ENCODE measurements around the gene F2. TPM values are rescaled to one million over a fixed set of nuclear protein-coding genes. Genes with fewer than 3 reads are reported as not detected.

F2 gene
- polyA plus RNA-seq, 4 donors: 0.09 to 2.3 TPM; not detected in 2

DNA sequence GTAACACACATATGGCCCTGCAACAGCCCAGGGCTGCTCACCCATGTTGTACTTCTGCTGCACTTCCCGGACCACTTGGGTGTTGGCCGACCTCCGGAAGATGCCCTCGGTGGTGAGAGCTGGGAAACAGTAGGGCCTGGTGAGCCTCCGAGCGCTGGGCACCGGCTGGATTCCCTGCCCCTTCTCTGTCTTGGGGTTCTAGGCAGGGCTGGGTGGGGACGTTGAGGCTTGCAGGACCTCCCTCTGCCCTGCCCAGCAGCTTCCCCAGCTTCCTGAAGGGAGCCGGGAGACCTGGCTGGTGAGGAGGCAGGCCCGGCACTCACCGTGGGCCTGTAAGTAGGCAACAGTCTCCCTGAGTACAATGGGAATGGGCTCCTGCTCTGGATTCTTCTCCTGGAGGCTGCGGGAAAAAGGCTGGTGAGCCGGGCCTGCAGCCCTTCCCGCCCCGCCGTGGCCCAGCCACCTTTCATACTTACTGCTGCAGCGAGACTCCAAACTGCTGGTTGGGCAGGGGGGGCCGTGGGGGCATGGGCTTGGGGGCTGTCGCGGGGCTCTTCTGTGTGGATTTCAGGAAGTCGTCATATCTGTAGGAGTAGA, 38.8 kb upstream of the F2 start:
- H3K27me3 ChIP-seq (ENCODE audit: control insufficient read depth in 3 of 3, insufficient read depth in 3 of 3, low read length in 3 of 3): no peaks in the 10 kb centered on the region
- no peak overlapping the region for H3K27ac ChIP-seq (ENCODE audit: low read depth in 1 of 3, low read length in 2 of 3)
- no peak for DNase-seq
- H3K36me3 ChIP-seq (ENCODE audit: control insufficient read depth in 3 of 3, insufficient read depth in 2 of 3, low read depth in 1 of 3, low read length in 3 of 3): peaks cover 19 to 83% (median 26%) of the 10 kb centered on the region in 3 donors
- peaks cover 0 to 26% (median 6%) of the 10 kb centered on the region in 3 donors for H3K4me1 ChIP-seq (ENCODE audit: control insufficient read depth in 3 of 3, insufficient read depth in 2 of 3, low read depth in 1 of 3, low read length in 2 of 3)
- H3K4me3 ChIP-seq (ENCODE audit: low read depth in 1 of 3, low read length in 3 of 3): no peak overlapping the region
- no peak for FAIRE-seq
- H3K9me3 ChIP-seq (ENCODE audit: control insufficient read depth in 2 of 2, insufficient read depth in 1 of 2, low read depth in 1 of 2, low read length in 1 of 2): no peaks in the 10 kb centered on the region
- WGBS, 3 donors: 93 to 94% (median 93%) methylated on average over 17 to 21 of the region's 21 CpGs

DNA sequence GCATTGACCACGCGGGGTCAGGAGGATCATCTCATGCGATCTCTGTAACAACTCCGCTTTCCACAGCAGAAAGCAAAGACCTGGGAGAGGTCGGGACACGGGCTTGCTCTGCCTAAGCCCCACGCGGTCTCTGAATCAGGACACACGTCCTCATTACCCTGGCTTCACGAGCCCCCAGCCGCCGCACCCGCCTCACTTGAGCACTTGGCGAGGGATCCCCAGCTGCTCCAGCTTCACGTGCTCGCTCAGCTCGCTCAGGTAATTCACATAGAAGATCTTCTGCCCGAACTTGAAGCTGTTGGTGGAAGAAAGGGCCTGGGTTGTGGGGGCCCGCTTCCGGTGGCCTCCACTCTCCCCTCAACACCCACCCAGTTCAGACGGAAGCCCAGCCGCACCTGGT, 38.2 kb upstream of the F2 start:
- DNase-seq (no peak), FAIRE-seq (no peak)
- Histone ChIP-seq H3K27ac (ENCODE audit: low read depth in 1 of 3, low read length in 2 of 3) (no peak overlapping the region), H3K4me3 (ENCODE audit: low read depth in 1 of 3, low read length in 3 of 3) (no peak overlapping the region), H3K4me1 (ENCODE audit: control insufficient read depth in 3 of 3, insufficient read depth in 2 of 3, low read depth in 1 of 3, low read length in 2 of 3) (peaks cover 0 to 20% (median 0%) of the 10 kb centered on the region in 3 donors), H3K27me3 (ENCODE audit: control insufficient read depth in 3 of 3, insufficient read depth in 3 of 3, low read length in 3 of 3) (no peaks in the 10 kb centered on the region), H3K9me3 (ENCODE audit: control insufficient read depth in 2 of 2, insufficient read depth in 1 of 2, low read depth in 1 of 2, low read length in 1 of 2) (no peaks in the 10 kb centered on the region), H3K36me3 (ENCODE audit: control insufficient read depth in 3 of 3, insufficient read depth in 2 of 3, low read depth in 1 of 3, low read length in 3 of 3) (peaks cover 19 to 85% (median 26%) of the 10 kb centered on the region in 3 donors)
- WGBS, 3 donors: 92 to 95% (median 94%) methylated on average over 22 of the region's 22 CpGs

DNA sequence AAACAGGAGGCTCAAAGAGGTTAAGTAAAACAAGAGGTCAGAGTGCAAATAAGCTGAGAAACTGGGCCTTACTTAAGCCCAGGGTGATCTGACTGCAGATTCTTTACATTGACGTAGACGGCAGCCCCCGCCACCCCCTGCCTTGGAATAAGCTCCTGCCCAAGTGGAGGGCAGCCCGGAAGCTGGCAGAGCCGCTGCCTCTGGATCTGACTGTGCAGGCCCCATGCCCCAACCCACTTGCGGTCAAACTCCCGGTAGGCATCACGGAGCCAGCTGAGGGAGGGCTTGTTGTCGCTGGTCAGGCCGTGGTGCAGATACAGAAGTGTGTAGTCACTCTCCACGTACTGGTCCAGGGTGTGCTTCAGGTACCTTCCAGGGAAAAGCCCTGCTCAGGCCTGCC, 37.2 kb upstream of the F2 start:
- no peak for FAIRE-seq
- Histone ChIP-seq H3K27ac (ENCODE audit: low read depth in 1 of 3, low read length in 2 of 3) (no peak overlapping the region), H3K27me3 (ENCODE audit: control insufficient read depth in 3 of 3, insufficient read depth in 3 of 3, low read length in 3 of 3) (no peaks in the 10 kb centered on the region), H3K4me1 (ENCODE audit: control insufficient read depth in 3 of 3, insufficient read depth in 2 of 3, low read depth in 1 of 3, low read length in 2 of 3) (peaks cover 0 to 12% (median 0%) of the 10 kb centered on the region in 3 donors), H3K4me3 (ENCODE audit: low read depth in 1 of 3, low read length in 3 of 3) (no peak overlapping the region), H3K9me3 (ENCODE audit: control insufficient read depth in 2 of 2, insufficient read depth in 1 of 2, low read depth in 1 of 2, low read length in 1 of 2) (no peaks in the 10 kb centered on the region), H3K36me3 (ENCODE audit: control insufficient read depth in 3 of 3, insufficient read depth in 2 of 3, low read depth in 1 of 3, low read length in 3 of 3) (peaks cover 23 to 83% (median 28%) of the 10 kb centered on the region in 3 donors)
- 94 to 97% (median 96%) methylated on average over 11 of the region's 11 CpGs for whole genome bisulfite sequencing, 3 donors
- no peak for DNase-seq

DNA sequence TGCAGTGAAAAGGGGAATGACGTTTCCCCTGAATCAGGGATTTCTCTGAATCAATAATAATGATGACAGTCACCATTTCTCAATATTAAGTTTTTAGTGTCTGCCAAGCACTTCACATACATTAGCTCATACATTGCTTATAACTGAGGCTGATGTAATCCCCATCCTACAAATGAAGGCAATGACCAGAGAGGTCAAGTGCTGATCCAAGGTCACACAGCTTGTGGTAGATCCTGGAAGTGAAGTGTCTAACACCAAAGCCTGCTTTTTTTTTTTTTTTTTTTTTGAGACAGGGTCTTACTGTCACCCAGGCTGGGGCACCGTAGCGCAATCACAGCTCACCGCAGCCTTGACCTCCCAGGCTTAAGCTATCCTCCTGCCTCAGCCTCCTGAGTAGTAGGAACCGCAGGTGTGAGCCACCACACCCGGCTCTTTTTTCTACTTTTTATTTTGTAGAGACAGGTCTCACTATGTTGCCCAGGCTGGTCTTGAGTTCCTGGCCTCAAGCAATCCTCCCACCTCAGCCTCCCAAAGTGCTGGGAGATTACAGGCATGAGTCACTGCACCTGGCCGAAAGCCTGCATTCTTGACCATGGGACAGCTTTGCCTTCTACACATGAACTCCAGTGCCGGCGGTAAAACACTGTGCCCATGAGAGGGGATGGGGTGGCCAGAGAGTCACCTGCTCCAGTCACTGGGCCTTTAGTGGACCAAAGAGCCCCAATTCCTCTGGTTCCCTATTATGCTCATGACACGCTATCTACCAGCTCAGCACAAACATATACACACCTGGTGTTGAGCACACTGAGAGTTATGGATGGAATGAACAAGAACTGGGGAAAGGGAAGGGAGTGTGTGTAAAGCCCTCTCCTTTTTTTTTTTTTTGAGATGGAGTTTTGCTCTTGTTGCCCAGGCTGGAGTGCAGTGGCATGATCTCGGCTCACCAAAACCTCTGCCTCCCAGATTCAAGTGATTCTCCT, 36.0 kb upstream of the F2 start:
- WGBS, 3 donors: 93 to 95% (median 95%) methylated on average over 11 of the region's 11 CpGs
- Histone ChIP-seq H3K4me3 (ENCODE audit: low read depth in 1 of 3, low read length in 3 of 3) (no peak overlapping the region), H3K36me3 (ENCODE audit: control insufficient read depth in 3 of 3, insufficient read depth in 2 of 3, low read depth in 1 of 3, low read length in 3 of 3) (peaks cover 21 to 82% (median 28%) of the 10 kb centered on the region in 3 donors), H3K27me3 (ENCODE audit: control insufficient read depth in 3 of 3, insufficient read depth in 3 of 3, low read length in 3 of 3) (no peaks in the 10 kb centered on the region), H3K27ac (ENCODE audit: low read depth in 1 of 3, low read length in 2 of 3) (no peak overlapping the region), H3K9me3 (ENCODE audit: control insufficient read depth in 2 of 2, insufficient read depth in 1 of 2, low read depth in 1 of 2, low read length in 1 of 2) (no peaks in the 10 kb centered on the region), H3K4me1 (ENCODE audit: control insufficient read depth in 3 of 3, insufficient read depth in 2 of 3, low read depth in 1 of 3, low read length in 2 of 3) (peaks cover 0 to 10% (median 0%) of the 10 kb centered on the region in 3 donors)
- DNase-seq (no peak), FAIRE-seq (no peak)

DNA sequence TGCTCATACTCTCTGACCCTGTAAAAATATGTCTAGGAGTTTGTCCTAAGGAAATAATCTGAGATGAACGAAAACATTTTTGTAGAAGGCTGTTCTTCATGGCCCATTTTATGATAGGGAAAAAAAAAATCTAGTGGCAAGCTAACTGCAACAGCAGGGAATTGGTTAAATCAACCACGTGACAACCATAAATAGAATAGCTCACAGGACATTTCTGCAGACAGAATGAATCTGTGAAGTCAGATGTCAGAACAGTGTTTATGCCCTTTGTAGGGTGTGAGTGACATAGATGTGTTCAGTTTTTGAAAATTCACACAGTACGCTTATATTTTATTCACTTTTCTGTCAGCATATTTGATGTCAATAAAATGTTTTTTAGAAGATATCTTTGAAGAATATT, 34.6 kb upstream of the F2 start:
- Histone ChIP-seq H3K9me3 (ENCODE audit: control insufficient read depth in 2 of 2, insufficient read depth in 1 of 2, low read depth in 1 of 2, low read length in 1 of 2) (no peaks in the 10 kb centered on the region), H3K36me3 (ENCODE audit: control insufficient read depth in 3 of 3, insufficient read depth in 2 of 3, low read depth in 1 of 3, low read length in 3 of 3) (peaks cover 14 to 78% (median 20%) of the 10 kb centered on the region in 3 donors), H3K27ac (ENCODE audit: low read depth in 1 of 3, low read length in 2 of 3) (no peak overlapping the region), H3K4me3 (ENCODE audit: low read depth in 1 of 3, low read length in 3 of 3) (no peak overlapping the region), H3K4me1 (ENCODE audit: control insufficient read depth in 3 of 3, insufficient read depth in 2 of 3, low read depth in 1 of 3, low read length in 2 of 3) (peaks cover 0 to 4% (median 0%) of the 10 kb centered on the region in 3 donors), H3K27me3 (ENCODE audit: control insufficient read depth in 3 of 3, insufficient read depth in 3 of 3, low read length in 3 of 3) (no peaks in the 10 kb centered on the region)
- FAIRE-seq: no peak
- peak in 1 of 2 donors; percentile 23 for DNase-seq
- WGBS, 3 donors: 66 to 78% (median 74%) methylated on average over 3 of the region's 3 CpGs

DNA sequence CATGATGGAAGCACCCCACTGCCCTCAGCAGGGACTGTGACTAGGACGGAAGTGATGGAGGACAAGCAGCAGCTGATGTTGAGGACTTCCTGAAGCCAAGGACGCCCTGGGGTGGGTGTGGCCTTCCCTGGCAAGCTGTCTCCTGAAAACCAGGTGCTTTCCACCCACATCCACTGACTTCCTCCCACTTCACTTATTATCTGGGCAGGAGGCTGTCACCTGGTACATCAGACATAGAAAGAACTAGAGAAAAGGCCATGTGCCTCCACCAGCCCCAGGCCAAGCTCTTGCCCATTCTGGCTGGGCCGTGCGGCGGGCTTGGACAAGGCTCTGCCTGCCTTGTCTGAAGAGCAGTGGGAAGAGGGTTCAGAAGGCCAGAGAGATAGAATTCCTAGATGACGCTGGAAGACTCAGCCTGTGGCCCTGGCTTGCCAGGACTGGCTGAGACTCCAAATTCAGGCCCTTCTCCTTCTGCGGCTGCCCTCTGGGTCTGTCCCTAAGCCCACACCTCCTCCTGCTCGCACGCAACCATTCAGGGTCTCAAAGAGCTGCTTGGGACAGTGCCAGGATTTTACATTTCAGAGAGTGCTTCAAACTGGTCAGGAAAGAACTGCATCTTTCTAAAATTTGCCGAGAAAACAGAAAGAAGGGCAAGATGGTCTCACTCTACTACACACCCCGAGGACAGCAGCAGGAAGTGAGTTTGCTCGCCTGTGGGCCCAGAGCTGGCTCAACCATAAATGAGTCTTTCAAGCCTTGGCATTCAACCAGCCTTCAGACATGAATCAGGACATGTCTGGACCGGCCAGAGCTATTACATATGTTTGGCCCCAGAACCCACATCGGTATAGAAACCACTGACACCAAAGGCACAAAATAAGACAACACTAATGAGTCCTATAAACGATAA, 31.9 kb upstream of the F2 start:
- H3K36me3 ChIP-seq (ENCODE audit: control insufficient read depth in 3 of 3, insufficient read depth in 2 of 3, low read depth in 1 of 3, low read length in 3 of 3): peaks cover 9 to 70% (median 13%) of the 10 kb centered on the region in 3 donors
- no peaks in the 10 kb centered on the region for H3K4me1 ChIP-seq (ENCODE audit: control insufficient read depth in 3 of 3, insufficient read depth in 2 of 3, low read depth in 1 of 3, low read length in 2 of 3)
- FAIRE-seq (no peak), DNase-seq (no peak)
- no peak overlapping the region for H3K27ac ChIP-seq (ENCODE audit: low read depth in 1 of 3, low read length in 2 of 3)
- no peaks in the 10 kb centered on the region for H3K27me3 ChIP-seq (ENCODE audit: control insufficient read depth in 3 of 3, insufficient read depth in 3 of 3, low read length in 3 of 3)
- H3K4me3 ChIP-seq (ENCODE audit: low read depth in 1 of 3, low read length in 3 of 3): no peak overlapping the region
- WGBS, 3 donors: 76 to 85% (median 84%) methylated on average over 15 of the region's 15 CpGs
- H3K9me3 ChIP-seq (ENCODE audit: control insufficient read depth in 2 of 2, insufficient read depth in 1 of 2, low read depth in 1 of 2, low read length in 1 of 2): no peaks in the 10 kb centered on the region

DNA sequence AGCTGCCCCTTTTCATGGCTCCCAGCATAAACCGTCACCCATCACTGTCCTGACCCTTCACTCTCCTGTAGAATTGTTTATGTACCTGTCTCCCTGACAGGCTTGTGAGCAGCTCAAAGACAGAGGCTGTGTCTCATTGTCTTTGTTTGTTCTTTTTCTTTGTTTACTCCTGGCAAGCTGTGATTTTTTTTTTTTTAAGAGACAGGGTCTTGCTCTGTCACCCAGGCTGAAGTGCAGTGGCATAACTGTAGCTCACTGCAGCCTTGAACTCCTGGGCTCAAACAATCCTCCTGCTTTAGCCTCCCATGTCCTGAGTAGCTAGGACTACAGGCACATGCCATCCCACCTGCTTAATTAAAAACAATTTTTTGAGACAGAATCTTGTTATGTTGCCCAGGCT, 28.3 kb upstream of the F2 start:
- Histone ChIP-seq H3K4me3 (ENCODE audit: low read depth in 1 of 3, low read length in 3 of 3) (no peak overlapping the region), H3K27ac (ENCODE audit: low read depth in 1 of 3, low read length in 2 of 3) (no peak overlapping the region), H3K4me1 (ENCODE audit: control insufficient read depth in 3 of 3, insufficient read depth in 2 of 3, low read depth in 1 of 3, low read length in 2 of 3) (no peaks in the 10 kb centered on the region), H3K9me3 (ENCODE audit: control insufficient read depth in 2 of 2, insufficient read depth in 1 of 2, low read depth in 1 of 2, low read length in 1 of 2) (no peaks in the 10 kb centered on the region), H3K36me3 (ENCODE audit: control insufficient read depth in 3 of 3, insufficient read depth in 2 of 3, low read depth in 1 of 3, low read length in 3 of 3) (peaks cover 16 to 81% (median 23%) of the 10 kb centered on the region in 3 donors), H3K27me3 (ENCODE audit: control insufficient read depth in 3 of 3, insufficient read depth in 3 of 3, low read length in 3 of 3) (no peaks in the 10 kb centered on the region)
- no peak for FAIRE-seq
- WGBS, 3 donors: 95 to 100% (median 96%) methylated on average over 1 of the region's 1 CpG
- no peak for DNase-seq

DNA sequence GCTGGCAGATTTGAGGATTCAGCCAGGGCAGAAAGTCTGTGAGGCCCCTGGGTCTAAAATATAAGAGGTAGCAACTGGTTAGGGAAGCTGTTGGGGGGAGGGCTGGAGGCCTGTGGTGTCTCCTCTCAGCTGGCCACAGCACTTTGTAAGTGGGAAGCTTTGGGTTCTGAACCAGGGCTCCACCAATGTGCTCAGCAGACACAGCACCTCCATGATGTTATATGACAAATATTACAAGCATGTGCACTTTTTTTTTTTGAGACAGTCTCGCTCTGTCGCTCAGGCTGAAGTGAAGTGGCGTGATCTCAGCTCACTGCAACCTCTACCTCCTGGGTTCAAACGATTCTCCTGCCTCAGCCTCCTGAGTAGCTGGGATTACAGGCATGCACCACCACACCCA, 26.6 kb upstream of the F2 start:
- Histone ChIP-seq H3K27ac (ENCODE audit: low read depth in 1 of 3, low read length in 2 of 3) (no peak overlapping the region), H3K4me3 (ENCODE audit: low read depth in 1 of 3, low read length in 3 of 3) (no peak overlapping the region), H3K27me3 (ENCODE audit: control insufficient read depth in 3 of 3, insufficient read depth in 3 of 3, low read length in 3 of 3) (no peaks in the 10 kb centered on the region), H3K36me3 (ENCODE audit: control insufficient read depth in 3 of 3, insufficient read depth in 2 of 3, low read depth in 1 of 3, low read length in 3 of 3) (peaks cover 13 to 80% (median 24%) of the 10 kb centered on the region in 3 donors), H3K4me1 (ENCODE audit: control insufficient read depth in 3 of 3, insufficient read depth in 2 of 3, low read depth in 1 of 3, low read length in 2 of 3) (no peaks in the 10 kb centered on the region), H3K9me3 (ENCODE audit: control insufficient read depth in 2 of 2, insufficient read depth in 1 of 2, low read depth in 1 of 2, low read length in 1 of 2) (no peaks in the 10 kb centered on the region)
- WGBS, 3 donors: 90 to 94% (median 90%) methylated on average over 4 of the region's 4 CpGs
- FAIRE-seq (no peak), DNase-seq (no peak)
